DOHH2 (cell line): ENCODE data around the gene AMELX.

Source experiments
- H3F3A ChIP-seq: fragments of 200-600 bp; sonication (generic), shearing (Covaris generic); 2 replicates; pipeline ENCODE4 v1.6.0; 2016; ENCODE audit warnings: antibody characterized with exemption, mild to moderate bottlenecking; ENCODE audit not compliant: control insufficient read depth, insufficient read depth
- H3K27ac ChIP-seq: fragments of 200-600 bp; sonication (generic); 2 replicates; pipeline ENCODE4 v1.5.1; 2014; ENCODE audit warnings: low read depth, mild to moderate bottlenecking, low read length, moderate library complexity
- H3K27me3 ChIP-seq: fragments of 200-600 bp; sonication (generic); 2 replicates; pipeline ENCODE4 v1.6.1; 2014; ENCODE audit warnings: mild to moderate bottlenecking, low read length, mixed read lengths; ENCODE audit not compliant: control insufficient read depth
- H3K36me3 ChIP-seq: fragments of 200-600 bp; sonication (generic); 2 replicates; pipeline ENCODE4 v1.6.1; 2014; ENCODE audit warnings: mild to moderate bottlenecking, low read length, moderate library complexity, mixed read lengths; ENCODE audit not compliant: control insufficient read depth
- H3K4me1 ChIP-seq: fragments of 200-600 bp; sonication (generic); 2 replicates; pipeline ENCODE4 v1.6.1; 2014; ENCODE audit warnings: mild to moderate bottlenecking, low read length, mixed read lengths; ENCODE audit not compliant: control insufficient read depth
- H3K4me2 ChIP-seq: fragments of 200-600 bp; sonication (generic); 2 replicates; pipeline ENCODE4 v1.6.0; 2014; ENCODE audit warnings: mild to moderate bottlenecking, low read length, moderate library complexity
- H3K4me3 ChIP-seq: fragments of 200-600 bp; sonication (generic); 2 replicates; pipeline ENCODE4 v1.5.1; 2014; ENCODE audit warnings: mild to moderate bottlenecking, low read length, mixed read lengths
- H3K79me2 ChIP-seq: fragments of 200-600 bp; sonication (generic); 2 replicates; pipeline ENCODE4 v1.6.1; 2014; ENCODE audit warnings: mild to moderate bottlenecking, low read length, mixed read lengths; ENCODE audit not compliant: control insufficient read depth
- H3K9me2 ChIP-seq: fragments of 200-600 bp; sonication (generic); replicated peaks from 2 replicates; pipeline ENCODE4 v1.6.1; 2014; ENCODE audit warnings: mild to moderate bottlenecking, low read length, mixed read lengths; ENCODE audit not compliant: control insufficient read depth
- H3K9me3 ChIP-seq: fragments of 200-600 bp; sonication (generic); 2 replicates; pipeline ENCODE4 v1.6.1; 2014; ENCODE audit warnings: antibody characterized with exemption, low read length, mixed read lengths; ENCODE audit not compliant: control insufficient read depth, insufficient read depth
- H4K20me1 ChIP-seq: fragments of 200-600 bp; sonication (generic); 2 replicates; pipeline ENCODE4 v1.6.0; 2014; ENCODE audit warnings: low read depth, mild to moderate bottlenecking, antibody characterized with exemption, low read length, moderate library complexity; ENCODE audit not compliant: control insufficient read depth, insufficient read depth
- CTCF ChIP-seq: fragments of 200-600 bp; sonication (generic); IDR thresholded peaks from one replicate; pipeline ENCODE4 v1.5.1; 2014; ENCODE audit warnings: antibody characterized with exemption, mild to moderate bottlenecking, low read depth, low read length; ENCODE audit not compliant: poor library complexity, severe bottlenecking
- EZH2phosphoT487 ChIP-seq: fragments of 200-600 bp; sonication (generic); IDR thresholded peaks from 2 replicates; pipeline ENCODE4 v1.6.1; 2017; ENCODE audit warnings: borderline replicate concordance, mild to moderate bottlenecking, antibody characterized with exemption, low read length, moderate library complexity, mixed read lengths

AMELX gene

DNA sequence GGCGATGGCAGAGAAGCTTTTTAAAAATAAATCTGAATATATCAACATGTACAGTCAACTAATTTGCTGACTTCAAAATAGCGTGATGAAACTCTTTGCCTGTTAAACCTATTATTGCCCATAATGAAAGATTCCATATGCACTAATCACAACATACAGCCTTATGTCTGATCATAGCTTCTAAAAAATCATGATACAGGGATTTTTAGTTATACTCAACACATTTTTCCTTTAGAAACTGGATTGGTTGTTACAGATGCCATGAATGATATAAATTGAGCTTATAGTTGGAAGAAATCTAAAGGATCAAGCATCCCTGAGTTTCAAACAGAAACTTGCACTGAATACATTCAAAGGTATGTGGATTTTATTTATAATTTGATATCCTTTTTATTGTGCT lies at the start of gene AMELX:
TSS of gene AMELX (plus strand) at position 301 of the 400 bp plus-strand sequence. CDS start 1,376 bp downstream, outside the sequence.
- Histone ChIP-seq H4K20me1 (no peaks in the 10 kb centered on the region), H3K27me3 (no peaks in the 10 kb centered on the region), H3K36me3 (no peaks in the 10 kb centered on the region), H3K27ac (no peak within 1 kb of the TSS), H3K4me1 (no peaks in the 10 kb centered on the region), H3K9me3 (no peaks in the 10 kb centered on the region), H3K4me3 (no peak within 1 kb of the TSS), H3K79me2 (no peaks in the 10 kb centered on the region), H3K9me2 (no peaks in the 10 kb centered on the region), H3K4me2 (no peak within 1 kb of the TSS), H3F3A (no peaks in the 10 kb centered on the region)
- TF ChIP-seq EZH2phosphoT487 = no peak
- TF ChIP-seq CTCF = no peak

GRCh38 chrX:11244636-11245035 lies 48.6 kb upstream of the AMELX start:
- no peaks in the 10 kb centered on the region for H3K36me3 ChIP-seq
- H3K4me3 ChIP-seq = no peak overlapping the region
- H3K27me3 ChIP-seq = no peaks in the 10 kb centered on the region
- no peaks in the 10 kb centered on the region for H3K79me2 ChIP-seq
- H3F3A ChIP-seq = no peaks in the 10 kb centered on the region
- no peaks in the 10 kb centered on the region for H4K20me1 ChIP-seq
- H3K9me2 ChIP-seq = no peaks in the 10 kb centered on the region
- H3K9me3 ChIP-seq = no peaks in the 10 kb centered on the region
- TF ChIP-seq CTCF = no peak
- no peak for TF ChIP-seq EZH2phosphoT487
- no peaks in the 10 kb centered on the region for H3K4me1 ChIP-seq
- no peak overlapping the region for H3K27ac ChIP-seq
- no peak overlapping the region for H3K4me2 ChIP-seq

DNA sequence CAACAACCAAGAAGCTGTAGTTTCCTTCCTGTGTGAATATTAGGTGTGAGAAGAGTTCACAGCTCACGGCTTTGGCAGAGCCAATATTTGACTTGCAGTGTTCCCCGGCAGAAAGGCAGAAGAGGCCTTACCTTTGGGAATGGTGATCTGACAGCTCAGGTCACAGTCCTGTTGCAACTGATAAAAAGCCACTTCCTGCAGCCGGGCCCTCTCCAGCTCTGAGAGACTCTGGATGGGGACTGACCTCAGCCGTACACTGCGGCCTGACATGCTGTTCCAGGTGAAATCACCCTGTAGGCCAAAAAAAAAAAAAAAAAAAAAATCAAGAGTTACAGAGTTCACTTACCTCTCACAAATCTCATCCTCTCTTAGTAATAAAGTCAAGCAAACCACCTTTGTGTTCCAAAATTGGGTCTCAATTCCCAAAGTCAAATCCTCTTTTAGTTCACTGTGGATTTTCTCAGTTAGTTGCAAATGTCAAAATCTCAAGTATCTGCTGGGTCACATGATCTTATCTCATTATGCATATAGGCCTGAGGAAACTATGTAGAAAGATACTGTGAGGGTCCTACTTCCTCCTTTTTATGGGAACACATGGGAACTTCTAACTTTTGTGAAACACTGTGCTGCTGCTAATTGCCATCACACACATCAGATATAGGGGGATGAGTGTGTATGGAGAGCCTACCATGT lies 38.6 kb upstream of the AMELX start:
- H3K27me3 ChIP-seq = no peaks in the 10 kb centered on the region
- no peaks in the 10 kb centered on the region for H3K79me2 ChIP-seq
- no peak overlapping the region for H3K27ac ChIP-seq

More for the DNA sequence above, 38.6 kb upstream of the AMELX start:
- Histone ChIP-seq H3K4me2 (no peak overlapping the region), H3K9me3 (no peaks in the 10 kb centered on the region), H3K4me1 (peaks cover 15% of the 10 kb centered on the region), H3K4me3 (no peak overlapping the region), H3F3A (no peaks in the 10 kb centered on the region), H3K36me3 (no peaks in the 10 kb centered on the region), H3K9me2 (no peaks in the 10 kb centered on the region), H4K20me1 (no peaks in the 10 kb centered on the region)
- TF ChIP-seq EZH2phosphoT487 (no peak), CTCF (no peak)
